ENCODE data around the gene CDC42EP1.

Gene CDC42EP1

GRCh38 chr22:37558815-37559214 is 1.5 kb upstream of the CDC42EP1 start:
- no peak for DNase-seq (ENCODE audit: extremely low read depth in 1 of 2, low read depth in 1 of 2)

- no peak for DNase-seq (ENCODE audit: extremely low read depth in 1 of 2, low read depth in 1 of 2)
These were observed 769 bp upstream of the CDC42EP1 start for GRCh38 chr22:37559521-37559900.

- no peak for DNase-seq (ENCODE audit: extremely low read depth in 1 of 2, low read depth in 1 of 2)
These were observed 430 bp downstream of the CDC42EP1 start for GRCh38 chr22:37560608-37561211.

- peak; percentile 55 to 60 for DNase-seq (ENCODE audit: extremely low read depth in 1 of 2, low read depth in 1 of 2)
These were observed 1.1 kb downstream of the CDC42EP1 start for GRCh38 chr22:37561212-37562048.

GRCh38 chr22:37562049-37562875 is 2.0 kb downstream of the CDC42EP1 start:
- no peak for DNase-seq (ENCODE audit: extremely low read depth in 1 of 2, low read depth in 1 of 2)

- DNase-seq (ENCODE audit: extremely low read depth in 1 of 2, low read depth in 1 of 2): no peak
These were observed 3.1 kb downstream of the CDC42EP1 start for GRCh38 chr22:37563153-37564081.

- DNase-seq (ENCODE audit: extremely low read depth in 1 of 2, low read depth in 1 of 2): no peak
These were observed 3.9 kb downstream of the CDC42EP1 start for GRCh38 chr22:37564111-37564711.

- no peak for DNase-seq (ENCODE audit: extremely low read depth in 1 of 2, low read depth in 1 of 2)
These were observed 5.5 kb downstream of the CDC42EP1 start for GRCh38 chr22:37565830-37566229.

GRCh38 chr22:37566329-37566837 is 6.1 kb downstream of the CDC42EP1 start:
- DNase-seq (ENCODE audit: extremely low read depth in 1 of 2, low read depth in 1 of 2): no peak

- peak; percentile 68 to 85 for DNase-seq (ENCODE audit: extremely low read depth in 1 of 2, low read depth in 1 of 2)
These were observed 6.9 kb downstream of the CDC42EP1 start for GRCh38 chr22:37566903-37567798.

- DNase-seq (ENCODE audit: extremely low read depth in 1 of 2, low read depth in 1 of 2): no peak
These were observed 7.7 kb downstream of the CDC42EP1 start for GRCh38 chr22:37568012-37568411.

GRCh38 chr22:37568448-37569008 is 8.2 kb downstream of the CDC42EP1 start:
- DNase-seq (ENCODE audit: extremely low read depth in 1 of 2, low read depth in 1 of 2): no peak

GRCh38 chr22:37569009-37569920 is 9.0 kb downstream of the CDC42EP1 start:
- no peak for DNase-seq (ENCODE audit: extremely low read depth in 1 of 2, low read depth in 1 of 2)

- no peak for DNase-seq (ENCODE audit: extremely low read depth in 1 of 2, low read depth in 1 of 2)
These were observed 9.8 kb downstream of the CDC42EP1 start for GRCh38 chr22:37569921-37570660.

GRCh38 chr22:37570661-37570976 is 10.3 kb downstream of the CDC42EP1 start:
- no peak for DNase-seq (ENCODE audit: extremely low read depth in 1 of 2, low read depth in 1 of 2)

- no peak for DNase-seq (ENCODE audit: extremely low read depth in 1 of 2, low read depth in 1 of 2)
These were observed 11.1 kb downstream of the CDC42EP1 start for GRCh38 chr22:37571258-37571991.
